H9 (cell line): ENCODE results near the gene C3orf22. TPM values are rescaled to one million over a fixed set of nuclear protein-coding genes. Genes with fewer than 3 reads are reported as not detected.

Source experiments
- DNase-seq: peaks from one replicate; pipeline ENCODE4 v3.0.0-alpha.2; 2017
- H2AFZ ChIP-seq: one replicate; pipeline ENCODE4 v1.6.1; 2013; ENCODE audit warnings: mild to moderate bottlenecking, low read length, control low read depth, moderate library complexity
- H2AK5ac ChIP-seq: 2 replicates; pipeline ENCODE4 v1.6.1; 2013; ENCODE audit warnings: low read length, control low read depth, mixed read lengths; ENCODE audit not compliant: insufficient read length
- H2BK120ac ChIP-seq: one replicate; pipeline ENCODE4 v1.6.1; 2013; ENCODE audit warnings: low read depth, mild to moderate bottlenecking, low read length, control low read depth, inconsistent platforms; ENCODE audit not compliant: poor library complexity, severe bottlenecking
- H2BK12ac ChIP-seq: 2 replicates; pipeline ENCODE4 v1.6.1; 2013; ENCODE audit warnings: low read length, control low read depth, mixed read lengths, low read depth; ENCODE audit not compliant: insufficient read length
- H2BK15ac ChIP-seq: 2 replicates; pipeline ENCODE4 v1.6.1; 2013; ENCODE audit warnings: low read depth, low read length, control low read depth
- H2BK20ac ChIP-seq: one replicate; pipeline ENCODE4 v1.6.1; 2013; ENCODE audit warnings: low read depth, mild to moderate bottlenecking, low read length, control low read depth, inconsistent platforms; ENCODE audit not compliant: poor library complexity, severe bottlenecking
- H2BK5ac ChIP-seq: 2 replicates; pipeline ENCODE4 v1.6.1; 2013; ENCODE audit warnings: low read length, control low read depth, mixed read lengths; ENCODE audit not compliant: insufficient read length
- H3K14ac ChIP-seq: 2 replicates; pipeline ENCODE4 v1.6.1; 2013; ENCODE audit warnings: low read length, control low read depth; ENCODE audit not compliant: insufficient read depth
- H3K18ac ChIP-seq: 2 replicates; pipeline ENCODE4 v1.6.1; 2013; ENCODE audit warnings: low read depth, mild to moderate bottlenecking, mixed read lengths, low read length, control low read depth; ENCODE audit not compliant: insufficient read length
- H3K23ac ChIP-seq: 2 replicates; pipeline ENCODE4 v1.6.1; 2013; ENCODE audit warnings: low read length, control low read depth, mixed read lengths, low read depth; ENCODE audit not compliant: insufficient read length
- H3K23me2 ChIP-seq: 2 replicates; pipeline ENCODE4 v1.6.1; 2013; ENCODE audit warnings: low read depth, mild to moderate bottlenecking, mixed read lengths, low read length, control low read depth; ENCODE audit not compliant: insufficient read length, poor library complexity, severe bottlenecking
- H3K27ac ChIP-seq: 2 replicates; pipeline ENCODE4 v1.5.1; 2013; ENCODE audit warnings: low read length, control low read depth, mixed read lengths, low read depth; ENCODE audit not compliant: insufficient read length
- H3K27me3 ChIP-seq: 2 replicates; pipeline ENCODE4 v1.6.1; 2013; ENCODE audit warnings: low read length, control low read depth, inconsistent platforms; ENCODE audit not compliant: insufficient read depth
- H3K4ac ChIP-seq: 2 replicates; pipeline ENCODE4 v1.6.1; 2013; ENCODE audit warnings: low read depth, mild to moderate bottlenecking, control low read depth, inconsistent platforms, low read length, moderate library complexity
- H3K4me1 ChIP-seq: 2 replicates; pipeline ENCODE4 v1.6.1; 2013; ENCODE audit warnings: low read length, control low read depth, inconsistent platforms; ENCODE audit not compliant: insufficient read depth
- H3K4me2 ChIP-seq: 2 replicates; pipeline ENCODE4 v1.6.1; 2013; ENCODE audit warnings: low read length, control low read depth, mixed read lengths; ENCODE audit not compliant: insufficient read length, insufficient read depth
- H3K56ac ChIP-seq: 2 replicates; pipeline ENCODE4 v1.6.1; 2013; ENCODE audit warnings: low read depth, mild to moderate bottlenecking, mixed read lengths, low read length, control low read depth; ENCODE audit not compliant: insufficient read length
- H3K79me1 ChIP-seq: 2 replicates; pipeline ENCODE4 v1.6.1; 2013; ENCODE audit warnings: low read depth, mild to moderate bottlenecking, moderate library complexity, low read length, control low read depth, inconsistent platforms; ENCODE audit not compliant: insufficient read depth, poor library complexity, severe bottlenecking
- H3K79me2 ChIP-seq: 2 replicates; pipeline ENCODE4 v1.6.1; 2013; ENCODE audit warnings: low read length, control low read depth, inconsistent platforms; ENCODE audit not compliant: insufficient read depth
- H3K9ac ChIP-seq: 2 replicates; pipeline ENCODE4 v1.6.1; 2013; ENCODE audit warnings: low read length, control low read depth, mixed read lengths; ENCODE audit not compliant: insufficient read length; ENCODE audit errors: extremely low read depth
- H3K9me3 ChIP-seq: one replicate; pipeline ENCODE4 v1.6.1; 2013; ENCODE audit warnings: low read depth, low read length, inconsistent platforms; ENCODE audit not compliant: control insufficient read depth
- H3T11ph ChIP-seq: one replicate; pipeline ENCODE4 v1.6.1; 2013; ENCODE audit warnings: mild to moderate bottlenecking, low read length, control low read depth, inconsistent platforms
- H4K20me1 ChIP-seq: one replicate; pipeline ENCODE4 v1.6.1; 2013; ENCODE audit not compliant: control insufficient read depth, insufficient read length, insufficient read depth
- H4K5ac ChIP-seq: 2 replicates; pipeline ENCODE4 v1.6.1; 2013; ENCODE audit warnings: low read depth, mild to moderate bottlenecking, mixed read lengths, low read length, control low read depth; ENCODE audit not compliant: insufficient read length
- H4K8ac ChIP-seq: replicated peaks from 2 replicates; pipeline ENCODE4 v1.6.1; 2013; ENCODE audit warnings: low read length, control low read depth, mixed read lengths, low read depth; ENCODE audit not compliant: insufficient read length
- H4K91ac ChIP-seq: 2 replicates; pipeline ENCODE4 v1.6.1; 2013; ENCODE audit warnings: low read depth, mild to moderate bottlenecking, moderate library complexity, mixed read lengths, low read length, control low read depth; ENCODE audit not compliant: insufficient read length
- H3K27ac Mint-ChIP-seq, 3 experiments: 2 replicates in 2 of 3; 3 replicates in 1 of 3; pipeline ENCODE4 v1.8.0; 2020 to 2021; ENCODE audit warnings: mixed read lengths in 3 of 3, mild to moderate bottlenecking in 1 of 3, moderate library complexity in 1 of 3
- H3K27me3 Mint-ChIP-seq: 2 replicates; pipeline ENCODE4 v1.8.0; 2021; ENCODE audit warnings: low read depth, mild to moderate bottlenecking, moderate library complexity, mixed read lengths
- H3K36me3 Mint-ChIP-seq, 3 experiments: 2 replicates in 2 of 3; 3 replicates in 1 of 3; pipeline ENCODE4 v1.8.0; 2020 to 2021; ENCODE audit warnings: low read depth in 3 of 3, mixed read lengths in 3 of 3; ENCODE audit not compliant: insufficient read depth in 1 of 3
- H3K4me1 Mint-ChIP-seq, 2 experiments: 2 replicates each; pipeline ENCODE4 v1.8.0; 2020; ENCODE audit warnings: mixed read lengths in 2 of 2
- H3K4me3 Mint-ChIP-seq, 2 experiments: 2 replicates in 1 of 2; 3 replicates in 1 of 2; pipeline ENCODE4 v1.8.0; 2020 to 2021; ENCODE audit warnings: mild to moderate bottlenecking in 2 of 2, mixed read lengths in 2 of 2, moderate library complexity in 1 of 2
- H3K9me3 Mint-ChIP-seq, 2 experiments: 2 replicates in 1 of 2; 3 replicates in 1 of 2; pipeline ENCODE4 v1.8.0; 2020; ENCODE audit warnings: mild to moderate bottlenecking in 2 of 2, mixed read lengths in 2 of 2, moderate library complexity in 1 of 2
- WGBS: extraction: QIAGEN DNeasy Blood & Tissue Kit; methylation state at CpG from one replicate; pipeline ENCODE4 v1.1.7; 2013; ENCODE audit warnings: missing lambda C conversion rate, low lambda C conversion rate, mixed read lengths; ENCODE audit not compliant: insufficient read length; ENCODE audit errors: extremely low coverage; 5-methylcytosine and 5-hydroxymethylcytosine counted together
- total RNA-seq: library from RNA; stranded (reverse); gene quantifications from 2 replicates; pipeline ENCODE4 v1.2.1, GENCODE V29; 2021
- TF ChIP-seq, protein P1 (sequence below): fragments of 200-600 bp; sonication (generic); conservative IDR thresholded peaks from 3 replicates; pipeline ENCODE4 v1.8.0; 2021; ENCODE audit warnings: antibody characterized with exemption, mild to moderate bottlenecking

The C3orf22 gene
- total RNA-seq, 1 experiment from 2014 or later, result not detected

DNA sequence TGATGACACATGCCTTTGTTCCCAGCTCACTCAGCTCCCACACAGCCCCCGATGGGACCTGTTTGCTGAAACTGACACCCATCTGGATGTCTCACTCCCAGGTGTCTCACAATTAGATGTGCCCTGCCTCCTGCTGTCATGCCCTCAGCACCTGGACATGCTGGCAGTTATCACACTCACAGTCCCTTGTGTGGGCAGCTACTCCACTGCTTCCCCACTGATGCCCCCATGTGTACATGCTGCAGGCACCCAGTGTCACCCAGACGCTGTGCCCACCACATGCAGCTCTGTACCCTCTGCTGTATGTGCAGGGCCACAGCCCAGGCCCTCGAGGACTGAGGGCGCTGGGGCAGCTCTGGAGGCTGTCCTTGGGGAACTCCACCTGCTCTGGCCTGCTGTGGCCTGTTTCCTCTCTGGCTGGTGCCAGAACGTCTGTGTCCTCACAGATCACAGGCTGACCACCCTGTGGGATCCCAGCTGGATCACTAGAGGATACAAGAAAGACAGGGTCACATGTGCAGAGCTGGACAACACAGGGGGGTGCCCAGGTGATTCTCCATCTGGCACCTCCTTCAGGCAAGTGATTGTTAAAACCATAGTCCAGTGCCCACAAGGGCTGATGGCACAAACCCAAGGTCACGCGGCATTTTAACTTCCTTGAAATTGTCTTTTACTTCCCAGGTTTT lies 14.0 kb downstream of the C3orf22 start:
- H3K27me3 Mint-ChIP-seq, result peaks cover 11% of the 10 kb centered on the region
- peaks cover 0 to 3% (median 0%) of the 10 kb centered on the region in 3 experiments; a peak in 2 of 7 replicates for H3K36me3 Mint-ChIP-seq
- Histone ChIP-seq H3K79me2 (no peaks in the 10 kb centered on the region), H3T11ph (no peak overlapping the region), H3K27me3 (no peaks in the 10 kb centered on the region), H4K20me1 (peaks cover 2% of the 10 kb centered on the region), H2BK12ac (no peak overlapping the region), H3K23ac (no peak overlapping the region), H3K4ac (no peak overlapping the region), H3K27ac (no peak overlapping the region), H2AFZ (no peak overlapping the region), H4K8ac (no peak overlapping the region), H2AK5ac (no peak overlapping the region), H2BK15ac (no peak overlapping the region), H3K9ac (no peak overlapping the region), H3K56ac (no peak overlapping the region), H3K9me3 (no peaks in the 10 kb centered on the region), H2BK5ac (no peak overlapping the region), H3K4me2 (no peak overlapping the region), H3K79me1 (no peaks in the 10 kb centered on the region), H2BK20ac (no peak overlapping the region), H2BK120ac (no peak overlapping the region), H3K23me2 (no peaks in the 10 kb centered on the region), H3K18ac (no peak overlapping the region), H3K4me1 (peaks cover 4% of the 10 kb centered on the region; the same call in 1 of the 2 replicates), H4K5ac (no peak overlapping the region), H4K91ac (no peak overlapping the region), H3K14ac (no peak overlapping the region)
- H3K27ac Mint-ChIP-seq, result peak overlapping the region in 1 of 3 experiments; percentile 67; a peak in 2 of 7 replicates
- TF ChIP-seq, protein P1, sequence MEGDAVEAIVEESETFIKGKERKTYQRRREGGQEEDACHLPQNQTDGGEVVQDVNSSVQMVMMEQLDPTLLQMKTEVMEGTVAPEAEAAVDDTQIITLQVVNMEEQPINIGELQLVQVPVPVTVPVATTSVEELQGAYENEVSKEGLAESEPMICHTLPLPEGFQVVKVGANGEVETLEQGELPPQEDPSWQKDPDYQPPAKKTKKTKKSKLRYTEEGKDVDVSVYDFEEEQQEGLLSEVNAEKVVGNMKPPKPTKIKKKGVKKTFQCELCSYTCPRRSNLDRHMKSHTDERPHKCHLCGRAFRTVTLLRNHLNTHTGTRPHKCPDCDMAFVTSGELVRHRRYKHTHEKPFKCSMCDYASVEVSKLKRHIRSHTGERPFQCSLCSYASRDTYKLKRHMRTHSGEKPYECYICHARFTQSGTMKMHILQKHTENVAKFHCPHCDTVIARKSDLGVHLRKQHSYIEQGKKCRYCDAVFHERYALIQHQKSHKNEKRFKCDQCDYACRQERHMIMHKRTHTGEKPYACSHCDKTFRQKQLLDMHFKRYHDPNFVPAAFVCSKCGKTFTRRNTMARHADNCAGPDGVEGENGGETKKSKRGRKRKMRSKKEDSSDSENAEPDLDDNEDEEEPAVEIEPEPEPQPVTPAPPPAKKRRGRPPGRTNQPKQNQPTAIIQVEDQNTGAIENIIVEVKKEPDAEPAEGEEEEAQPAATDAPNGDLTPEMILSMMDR, result no peak
- peak; percentile 14 for DNase-seq
- peaks cover 23 to 36% of the 10 kb centered on the region in 2 experiments for H3K4me1 Mint-ChIP-seq
- no peak overlapping the region for H3K4me3 Mint-ChIP-seq
- WGBS, result no CpG with 5 or more reads among the region's 7 CpGs
- H3K9me3 Mint-ChIP-seq, result no peaks in the 10 kb centered on the region
